K562 (cell line): ENCODE results near the gene MARS1. TPM values are rescaled to one million over a fixed set of nuclear protein-coding genes. Genes with fewer than 3 reads are reported as not detected.

Experiments
- CUX1 ChIP-seq: fragments of 200-800 bp; sonication (Bioruptor generic); IDR thresholded peaks from 2 replicates; pipeline ENCODE4 v1.6.1; 2016; ENCODE audit warnings: missing genetic modification characterization, missing compliant biosample characterization
- polyA plus RNA-seq, 8 experiments: library from polyadenylated mRNA; depleted of rRNA in 4 of 8; stranded (reverse) in 5 of 8; unstranded in 3 of 8; fragments of >200 nt; fragmentation: Nextera tagmentation in 2 of 8; fragmentation: Illumina TruSeq in 1 of 8; extraction: Ambion mirVana in 2 of 8; extraction: Trizol in 1 of 8; gene quantifications; 2 replicates each; pipeline versions ENCODE4 v1.2.1 to v1.2.3, GENCODE V29; 2011 to 2014; ENCODE audit warnings: inconsistent platforms in 1 of 8, missing spikeins in 1 of 8
- total RNA-seq, 7 experiments: library from RNA; depleted of rRNA in 6 of 7; stranded (reverse); fragments of >200 nt in 6 of 7; fragmentation: Illumina TruSeq in 2 of 7; extraction: Trizol in 2 of 7; gene quantifications; 2 replicates each; pipeline versions ENCODE4 v1.2.1 to v1.2.3, GENCODE V29; 2011 to 2021; ENCODE audit warnings: low replicate concordance in 1 of 7
- TF ChIP-seq, protein P1 (sequence below): fragments of 250-450 bp; sonication (Bioruptor Pico); IDR thresholded peaks from 2 replicates; pipeline ENCODE4 v1.4.0; 2020

Gene MARS1
- total and polyA plus RNA-seq, 9 of the 15 experiments (the other 6 are each of a cell fraction or from before 2014, with no cell fraction given), result 117 to 382 (median 220) TPM

DNA sequence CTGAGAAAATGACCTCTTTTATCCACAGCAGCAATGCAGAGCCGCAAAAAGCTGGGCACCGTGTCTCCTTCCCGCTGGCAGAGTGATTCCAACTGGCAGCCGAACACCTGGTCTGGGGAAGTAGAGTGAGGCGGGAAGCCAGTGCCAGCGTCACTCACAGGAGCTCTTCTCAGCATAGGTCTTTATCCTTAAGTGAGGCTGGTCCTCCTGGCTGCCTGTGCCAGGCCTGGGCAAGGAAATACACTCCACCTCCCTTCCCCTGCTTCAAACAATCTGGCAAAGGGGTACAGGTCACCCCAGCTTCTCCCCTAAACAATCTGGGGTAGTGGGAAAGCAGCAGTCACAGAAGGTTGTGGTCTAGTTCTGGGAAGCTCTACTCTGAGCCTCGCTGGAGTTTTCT is 13.0 kb upstream of the MARS1 start (continued):
- TF ChIP-seq, protein P1, sequence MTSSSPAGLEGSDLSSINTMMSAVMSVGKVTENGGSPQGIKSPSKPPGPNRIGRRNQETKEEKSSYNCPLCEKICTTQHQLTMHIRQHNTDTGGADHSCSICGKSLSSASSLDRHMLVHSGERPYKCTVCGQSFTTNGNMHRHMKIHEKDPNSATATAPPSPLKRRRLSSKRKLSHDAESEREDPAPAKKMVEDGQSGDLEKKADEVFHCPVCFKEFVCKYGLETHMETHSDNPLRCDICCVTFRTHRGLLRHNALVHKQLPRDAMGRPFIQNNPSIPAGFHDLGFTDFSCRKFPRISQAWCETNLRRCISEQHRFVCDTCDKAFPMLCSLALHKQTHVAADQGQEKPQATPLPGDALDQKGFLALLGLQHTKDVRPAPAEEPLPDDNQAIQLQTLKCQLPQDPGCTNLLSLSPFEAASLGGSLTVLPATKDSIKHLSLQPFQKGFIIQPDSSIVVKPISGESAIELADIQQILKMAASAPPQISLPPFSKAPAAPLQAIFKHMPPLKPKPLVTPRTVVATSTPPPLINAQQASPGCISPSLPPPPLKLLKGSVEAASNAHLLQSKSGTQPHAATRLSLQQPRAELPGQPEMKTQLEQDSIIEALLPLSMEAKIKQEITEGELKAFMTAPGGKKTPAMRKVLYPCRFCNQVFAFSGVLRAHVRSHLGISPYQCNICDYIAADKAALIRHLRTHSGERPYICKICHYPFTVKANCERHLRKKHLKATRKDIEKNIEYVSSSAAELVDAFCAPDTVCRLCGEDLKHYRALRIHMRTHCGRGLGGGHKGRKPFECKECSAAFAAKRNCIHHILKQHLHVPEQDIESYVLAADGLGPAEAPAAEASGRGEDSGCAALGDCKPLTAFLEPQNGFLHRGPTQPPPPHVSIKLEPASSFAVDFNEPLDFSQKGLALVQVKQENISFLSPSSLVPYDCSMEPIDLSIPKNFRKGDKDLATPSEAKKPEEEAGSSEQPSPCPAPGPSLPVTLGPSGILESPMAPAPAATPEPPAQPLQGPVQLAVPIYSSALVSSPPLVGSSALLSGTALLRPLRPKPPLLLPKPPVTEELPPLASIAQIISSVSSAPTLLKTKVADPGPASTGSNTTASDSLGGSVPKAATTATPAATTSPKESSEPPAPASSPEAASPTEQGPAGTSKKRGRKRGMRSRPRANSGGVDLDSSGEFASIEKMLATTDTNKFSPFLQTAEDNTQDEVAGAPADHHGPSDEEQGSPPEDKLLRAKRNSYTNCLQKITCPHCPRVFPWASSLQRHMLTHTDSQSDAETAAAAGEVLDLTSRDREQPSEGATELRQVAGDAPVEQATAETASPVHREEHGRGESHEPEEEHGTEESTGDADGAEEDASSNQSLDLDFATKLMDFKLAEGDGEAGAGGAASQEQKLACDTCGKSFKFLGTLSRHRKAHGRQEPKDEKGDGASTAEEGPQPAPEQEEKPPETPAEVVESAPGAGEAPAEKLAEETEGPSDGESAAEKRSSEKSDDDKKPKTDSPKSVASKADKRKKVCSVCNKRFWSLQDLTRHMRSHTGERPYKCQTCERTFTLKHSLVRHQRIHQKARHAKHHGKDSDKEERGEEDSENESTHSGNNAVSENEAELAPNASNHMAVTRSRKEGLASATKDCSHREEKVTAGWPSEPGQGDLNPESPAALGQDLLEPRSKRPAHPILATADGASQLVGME, result no peak
- no peak for TF ChIP-seq CUX1 (CRISPR knock-in tag)
